GM21528 (cell line): ENCODE results near the gene RNF112.
"Not testable (repeated sequence)": the region's sequence is repeated elsewhere in the genome, so short reads cannot be mapped to it uniquely, and the experiment has no call there.

Experiments
- ATAC-seq: cut with Tn5 transposase; IDR thresholded peaks from one replicate; pipeline ENCODE4 v1.9.1; 2021; ENCODE audit warnings: mild to moderate bottlenecking, moderate library complexity; ENCODE audit not compliant: unreplicated experiment, low FRiP score

Gene RNF112

GRCh38 chr17:19412510-19412909 lies 1.5 kb downstream of the RNF112 start:
- no peak for ATAC-seq

DNA sequence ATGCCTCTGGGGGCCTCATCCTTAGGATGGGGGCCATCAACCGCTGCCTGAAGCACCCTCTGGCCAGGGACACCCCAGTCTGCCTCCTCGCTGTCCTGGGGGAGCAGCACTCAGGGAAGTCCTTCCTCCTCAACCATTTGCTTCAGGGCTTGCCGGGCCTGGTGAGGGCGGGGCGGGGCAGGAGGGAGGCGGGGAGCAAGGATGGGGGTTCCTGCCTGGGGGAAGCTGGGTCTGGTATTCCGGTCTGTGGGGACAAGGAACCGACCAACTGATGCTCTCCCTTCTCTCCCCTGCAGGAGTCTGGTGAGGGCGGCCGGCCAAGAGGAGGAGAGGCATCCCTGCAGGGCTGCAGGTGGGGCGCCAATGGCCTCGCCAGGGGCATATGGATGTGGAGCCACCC lies 2.0 kb downstream of the RNF112 start:
- no peak for ATAC-seq

GRCh38 chr17:19413761-19414160 lies 2.7 kb downstream of the RNF112 start:
- ATAC-seq = no peak

GRCh38 chr17:19414396-19415280 lies 3.6 kb downstream of the RNF112 start:
- ATAC-seq = no peak

GRCh38 chr17:19415311-19415710 lies 4.3 kb downstream of the RNF112 start:
- ATAC-seq = no peak

DNA sequence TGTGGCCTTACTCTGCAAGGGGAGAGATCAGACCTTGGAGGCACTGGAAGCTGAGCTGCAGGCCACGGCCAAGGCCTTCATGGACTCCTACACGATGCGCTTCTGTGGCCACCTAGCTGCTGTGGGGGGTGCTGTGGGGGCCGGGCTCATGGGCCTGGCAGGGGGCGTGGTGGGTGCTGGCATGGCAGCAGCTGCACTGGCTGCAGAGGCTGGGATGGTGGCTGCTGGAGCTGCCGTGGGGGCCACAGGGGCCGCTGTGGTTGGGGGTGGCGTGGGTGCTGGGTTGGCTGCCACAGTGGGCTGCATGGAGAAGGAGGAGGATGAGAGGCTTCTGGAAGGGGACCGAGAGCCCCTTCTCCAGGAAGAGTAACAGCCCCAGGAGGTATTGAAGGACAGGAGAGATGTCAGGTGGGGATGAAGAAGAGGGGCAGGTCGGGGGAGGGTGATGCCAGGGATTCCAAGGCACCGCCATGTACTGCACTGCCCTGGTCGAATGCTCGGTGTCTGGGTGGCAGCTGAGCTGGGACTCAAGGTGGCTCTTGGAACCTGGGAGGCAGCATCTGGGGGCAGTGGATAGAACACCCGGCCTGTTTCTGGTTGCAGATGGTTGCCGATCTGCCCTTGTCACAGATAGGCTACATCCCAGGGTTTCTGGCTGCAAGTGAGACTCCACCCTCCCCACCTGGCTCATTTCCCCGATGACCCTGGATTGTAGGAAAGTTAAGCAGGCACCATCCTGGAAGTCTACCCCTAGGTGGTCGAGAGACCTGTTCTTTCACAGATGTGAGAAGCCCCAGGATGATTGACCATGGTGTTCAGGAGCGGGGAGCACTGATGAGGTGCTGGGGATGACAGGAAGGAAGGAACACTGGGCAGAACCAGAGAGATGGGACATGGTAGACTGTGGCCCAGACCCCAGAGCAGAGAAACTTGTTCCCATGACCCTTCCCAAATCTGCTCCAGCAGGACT lies 5.1 kb downstream of the RNF112 start:
- no peak for ATAC-seq

- ATAC-seq = no peak
These were observed 6.6 kb downstream of the RNF112 start for GRCh38 chr17:19417611-19418010.

GRCh38 chr17:19418251-19418992 lies 7.4 kb downstream of the RNF112 start:
- ATAC-seq = no peak

DNA sequence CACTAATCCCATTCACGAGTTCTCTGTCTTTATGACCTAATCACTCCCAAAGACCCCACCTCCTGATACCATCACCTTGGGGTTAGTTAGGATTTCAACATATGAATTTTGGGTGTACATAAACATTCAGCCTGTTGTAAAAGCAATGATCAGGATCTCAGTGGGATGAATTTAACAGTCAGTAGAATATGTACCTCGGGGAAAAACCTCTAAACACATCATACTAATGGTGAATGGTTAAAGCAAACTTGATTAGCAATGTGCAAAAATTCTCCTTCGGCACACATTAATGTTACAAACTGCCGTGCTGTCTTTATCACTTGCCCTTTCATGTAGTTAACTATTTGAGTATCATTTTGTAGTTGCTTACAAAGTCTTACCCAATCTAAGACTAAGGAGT lies 10.2 kb downstream of the RNF112 start:
- no peak for ATAC-seq

- ATAC-seq = no peak
These were observed 10.9 kb downstream of the RNF112 start for GRCh38 chr17:19421926-19422325.

GRCh38 chr17:19424934-19425868 lies 14.2 kb downstream of the RNF112 start:
- no peak for ATAC-seq

GRCh38 chr17:19426631-19427030 lies 15.6 kb downstream of the RNF112 start:
- ATAC-seq = no peak

DNA sequence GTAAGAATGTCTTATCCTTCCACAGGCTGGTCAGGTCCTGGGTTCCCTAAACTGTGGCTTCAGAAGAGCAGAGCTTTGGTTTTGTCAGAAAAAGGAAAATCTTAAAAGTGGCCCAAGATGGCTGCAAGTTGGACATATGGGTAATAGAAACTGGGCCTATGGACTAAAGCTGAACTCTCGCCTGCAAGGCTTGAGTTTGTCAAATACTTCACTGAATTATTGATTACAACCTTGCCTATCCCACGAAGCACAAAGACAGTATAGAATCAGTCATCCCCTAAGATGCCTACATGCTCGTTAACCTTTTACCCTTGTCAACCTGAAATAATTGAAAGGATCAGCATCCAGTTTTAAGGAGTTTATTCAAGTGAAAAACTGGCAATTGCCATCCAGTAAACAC lies 20.7 kb downstream of the RNF112 start:
- ATAC-seq = no peak

DNA sequence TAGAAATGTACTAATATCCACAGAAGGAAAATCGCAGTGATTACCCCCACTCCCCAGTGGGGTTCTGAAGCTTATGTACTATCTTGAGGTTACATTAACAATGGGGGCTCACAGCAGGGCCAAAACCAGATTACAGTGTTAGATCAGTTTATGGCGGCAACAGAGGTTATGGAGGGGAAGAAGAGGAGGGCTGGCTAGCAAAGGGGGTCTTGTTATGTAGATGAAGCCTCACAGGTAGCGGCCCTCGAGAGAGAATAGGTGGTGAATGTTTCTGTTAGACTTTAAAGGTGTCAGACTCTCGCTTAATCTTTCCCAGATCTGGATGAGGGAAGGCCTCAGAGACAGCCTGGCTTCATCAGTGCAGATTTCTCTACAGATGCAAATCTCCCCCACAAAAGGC lies 22.2 kb downstream of the RNF112 start:
- ATAC-seq = no peak

GRCh38 chr17:19433727-19434340 lies 22.8 kb downstream of the RNF112 start:
- no peak for ATAC-seq

- ATAC-seq = no peak
These were observed 29.4 kb downstream of the RNF112 start for GRCh38 chr17:19440421-19440820.

DNA sequence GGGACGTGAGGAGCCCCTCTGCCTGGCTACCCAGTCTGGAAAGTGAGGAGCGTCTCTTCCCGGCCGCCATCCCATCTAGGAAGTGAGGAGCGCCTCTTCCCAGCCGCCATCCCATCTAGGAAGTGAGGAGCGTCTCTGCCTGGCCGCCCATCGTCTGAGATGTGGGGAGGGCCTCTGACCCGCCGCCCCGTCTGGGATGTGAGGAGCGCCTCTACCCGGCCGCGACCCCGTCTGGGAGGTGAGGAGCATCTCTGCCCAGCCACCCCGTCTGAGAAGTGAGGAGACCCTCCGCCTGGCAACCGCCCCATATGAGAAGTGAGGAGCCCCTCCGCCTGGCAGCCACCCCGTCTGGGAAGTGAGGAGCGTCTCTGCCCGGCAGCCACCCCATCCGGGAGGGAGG lies 30.3 kb downstream of the RNF112 start:
- not testable (repeated sequence) for ATAC-seq

DNA sequence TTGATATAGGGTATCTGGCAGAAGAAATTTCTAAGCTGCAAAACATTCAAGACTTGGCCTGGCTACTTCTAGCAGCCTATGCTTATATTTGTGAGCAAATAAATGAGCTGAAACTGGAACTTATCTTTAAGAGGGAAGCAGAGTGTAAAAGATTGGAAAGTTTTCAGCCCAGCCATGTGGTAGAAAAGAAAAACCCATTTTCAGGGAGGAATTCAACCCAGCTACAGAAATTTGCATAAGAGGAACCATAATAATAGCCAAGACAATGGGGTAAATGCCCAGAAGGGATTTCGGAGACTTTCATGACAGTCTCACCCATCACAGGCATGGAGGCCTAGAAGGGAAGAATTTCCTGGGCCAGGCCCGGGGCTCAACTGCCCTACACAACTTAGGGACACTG lies 31.7 kb downstream of the RNF112 start:
- no peak for ATAC-seq

- ATAC-seq = no peak
These were observed 32.1 kb downstream of the RNF112 start for GRCh38 chr17:19443148-19443547.
